Raji (cell line): ENCODE measurements around the gene SORCS2.

Experiments
- POLR2A ChIP-seq: IDR thresholded peaks from 2 replicates; pipeline ENCODE4 v1.6.1; 2011; ENCODE audit warnings: low read depth, low read length, control low read depth; ENCODE audit not compliant: insufficient read depth

Gene SORCS2

DNA sequence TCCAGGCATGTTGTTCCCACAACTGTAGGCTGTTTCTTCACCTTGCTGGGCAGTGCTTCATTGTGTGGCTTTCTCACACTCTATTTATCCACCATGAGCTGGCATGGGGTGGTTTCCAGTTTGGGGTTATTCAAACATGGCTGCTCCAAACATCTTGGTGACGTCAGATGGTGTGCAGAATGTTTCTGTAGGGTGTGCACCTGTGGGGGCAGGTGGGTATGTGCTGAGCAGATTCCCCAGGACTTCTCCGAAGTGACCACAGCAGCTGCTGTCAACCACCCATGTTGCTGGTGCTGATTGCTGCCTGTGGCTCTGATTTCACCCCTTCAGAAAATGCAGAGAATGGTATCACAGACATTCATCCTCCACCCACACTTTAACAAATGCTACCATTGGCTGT lies 247.4 kb downstream of the SORCS2 start:
- no peak for TF ChIP-seq POLR2A

DNA sequence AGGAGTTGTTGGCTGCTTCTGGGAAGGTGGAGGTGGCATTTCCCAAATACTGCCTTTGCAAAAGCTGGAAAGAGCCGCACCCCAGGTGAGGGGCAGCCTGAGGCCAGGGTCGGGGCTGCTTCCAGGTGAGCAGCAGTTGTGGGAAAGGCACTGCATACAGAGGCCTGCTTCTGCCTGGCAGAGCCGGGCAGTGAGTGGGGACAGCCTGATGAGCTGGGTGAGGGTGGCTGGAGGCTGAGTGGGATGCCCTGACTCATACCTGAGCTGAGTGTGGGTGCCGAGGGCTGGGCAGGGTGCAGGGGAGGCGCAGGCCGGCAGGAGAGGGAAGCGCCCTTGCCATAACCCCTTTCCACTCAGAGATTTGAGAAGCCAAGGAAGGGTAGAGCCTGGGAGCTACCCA lies 248.9 kb downstream of the SORCS2 start:
- TF ChIP-seq POLR2A, result no peak

DNA sequence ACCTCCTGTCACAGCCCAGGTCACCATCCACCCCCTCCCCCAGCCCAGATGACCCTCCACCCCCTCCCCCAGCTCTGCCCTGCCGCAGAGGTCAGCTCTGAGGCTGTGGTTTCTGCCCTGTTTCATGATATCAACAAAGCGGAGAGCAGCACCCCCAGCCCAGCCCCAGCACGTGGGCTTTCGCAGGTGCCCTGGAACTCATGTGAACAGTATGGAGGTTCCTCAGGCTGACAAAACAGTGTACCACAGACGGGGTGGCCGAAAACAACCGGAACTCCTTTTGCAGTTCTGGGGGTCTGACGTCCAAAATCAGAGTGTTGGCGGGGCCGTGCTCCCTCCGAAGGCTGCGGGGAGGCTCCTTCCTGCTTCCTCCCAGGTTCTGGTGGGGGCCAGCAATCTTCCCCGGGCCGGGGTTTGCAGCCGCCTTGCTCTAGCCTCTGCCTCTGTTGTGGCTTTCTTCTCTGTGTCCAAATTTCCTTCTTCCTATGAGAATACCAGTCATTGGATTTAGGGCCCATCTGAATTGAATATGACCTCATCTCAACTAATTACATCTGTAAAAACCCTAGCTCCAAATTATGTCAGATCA lies 250.3 kb downstream of the SORCS2 start:
- TF ChIP-seq POLR2A, result no peak

DNA sequence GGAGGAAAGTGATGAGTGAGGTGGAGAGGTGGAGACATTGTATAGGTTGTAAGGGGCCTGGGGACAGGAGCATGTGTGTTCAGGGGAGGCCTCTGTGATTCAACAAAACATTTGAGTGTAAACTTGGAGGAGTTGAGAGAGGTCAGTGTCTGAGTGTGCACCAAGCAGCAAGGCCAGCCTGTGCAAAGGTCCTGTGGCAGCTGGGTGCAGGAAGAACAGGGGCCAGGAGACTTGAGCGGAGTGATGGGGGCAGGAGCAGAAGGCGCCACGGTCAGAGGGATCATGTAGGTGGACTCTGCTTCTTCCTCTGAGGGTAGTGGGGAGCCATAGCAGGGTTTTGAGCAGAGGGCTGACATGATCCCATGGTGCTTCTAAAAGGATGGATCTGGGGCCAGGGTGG lies 252.0 kb downstream of the SORCS2 start:
- no peak for TF ChIP-seq POLR2A

DNA sequence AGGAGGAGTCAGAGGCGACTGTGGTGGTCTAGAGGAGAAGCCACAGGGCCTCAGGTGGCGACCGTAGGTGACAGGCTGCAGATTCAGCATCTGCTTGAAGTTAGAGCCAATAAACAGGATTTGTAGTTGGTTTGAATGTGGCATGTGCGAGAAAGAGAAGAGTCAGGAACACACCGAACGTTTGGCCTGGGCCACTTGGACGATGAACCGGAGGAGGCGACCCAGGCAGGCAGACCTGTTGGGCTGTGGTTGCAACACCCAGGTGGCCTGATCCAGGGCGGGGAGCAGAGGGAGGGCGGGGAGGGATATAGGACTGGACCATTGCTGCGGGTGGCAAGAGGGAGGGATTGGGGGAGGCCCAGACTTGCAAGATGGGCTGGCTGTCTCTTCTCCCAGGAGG lies 252.4 kb downstream of the SORCS2 start:
- TF ChIP-seq POLR2A, result no peak

DNA sequence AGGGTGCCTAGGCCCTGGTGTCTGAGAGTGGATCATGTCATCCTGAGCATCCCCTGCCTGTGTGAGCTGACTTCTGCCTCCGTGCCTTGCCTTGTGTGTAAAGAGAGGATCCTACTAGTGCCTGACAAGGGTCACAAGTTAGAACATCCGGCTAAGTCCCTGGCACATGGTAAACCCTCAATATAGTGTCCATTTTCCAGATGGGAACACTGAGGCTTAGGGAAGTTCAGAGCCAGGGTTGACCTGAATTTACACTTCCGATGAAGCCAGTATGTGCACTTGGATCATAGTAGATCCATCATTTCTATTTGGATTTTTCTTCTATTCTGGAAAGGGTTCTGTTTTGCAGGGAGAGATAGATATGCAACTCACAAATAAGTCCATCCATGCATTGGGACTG lies 254.9 kb downstream of the SORCS2 start:
- TF ChIP-seq POLR2A, result no peak

DNA sequence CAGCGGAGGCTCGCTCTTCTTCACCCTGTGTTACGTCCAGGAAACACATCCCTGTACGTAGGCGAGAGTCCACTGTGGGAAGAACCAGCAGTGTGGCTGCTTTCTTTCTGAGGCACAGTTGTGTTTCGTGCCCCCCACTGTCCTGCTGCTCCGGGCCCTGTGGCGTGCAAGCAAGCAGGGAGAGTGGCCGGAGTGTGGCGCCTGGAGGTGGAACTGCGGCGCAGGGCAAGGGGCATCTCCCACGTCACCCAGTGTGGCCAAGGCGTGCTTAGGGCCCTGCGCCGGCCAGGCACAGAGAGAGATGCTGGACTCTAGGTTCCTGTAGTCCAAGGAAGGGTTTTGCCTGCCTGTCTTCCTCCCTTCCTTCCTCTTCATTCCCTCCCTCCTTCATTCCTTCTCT lies 255.7 kb downstream of the SORCS2 start:
- TF ChIP-seq POLR2A, result no peak

DNA sequence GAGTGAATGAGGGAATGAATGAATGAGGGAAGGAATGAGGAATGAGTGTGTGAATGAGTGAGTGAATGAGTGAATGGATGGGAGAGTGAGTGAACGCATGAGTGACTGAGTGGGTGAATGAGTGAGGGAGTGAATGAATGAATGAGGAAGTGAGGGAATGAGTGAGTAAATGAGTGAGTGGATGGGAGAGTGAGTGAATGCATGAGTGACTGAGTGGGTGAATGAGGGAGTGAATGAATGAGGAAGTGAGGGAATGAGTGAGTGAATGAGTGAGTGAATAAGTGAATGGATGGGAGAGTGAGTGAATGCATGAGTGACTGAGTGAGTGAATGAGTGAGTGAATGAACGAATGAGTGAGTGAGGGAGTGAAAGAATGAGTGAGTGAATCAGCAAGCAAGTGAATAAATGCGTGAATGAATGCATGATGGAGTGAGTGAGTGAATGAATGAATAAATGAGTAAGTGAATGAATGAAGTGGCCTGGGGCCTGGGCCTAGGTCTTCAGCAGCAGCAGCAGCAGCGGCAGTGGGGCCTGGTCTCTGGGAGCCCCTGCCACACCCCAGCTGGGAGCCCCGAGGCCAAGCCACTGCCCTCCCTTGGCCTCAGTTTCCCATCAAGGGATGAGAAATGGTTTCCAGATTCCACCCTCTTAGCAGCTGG lies 258.6 kb downstream of the SORCS2 start:
- TF ChIP-seq POLR2A, result no peak

DNA sequence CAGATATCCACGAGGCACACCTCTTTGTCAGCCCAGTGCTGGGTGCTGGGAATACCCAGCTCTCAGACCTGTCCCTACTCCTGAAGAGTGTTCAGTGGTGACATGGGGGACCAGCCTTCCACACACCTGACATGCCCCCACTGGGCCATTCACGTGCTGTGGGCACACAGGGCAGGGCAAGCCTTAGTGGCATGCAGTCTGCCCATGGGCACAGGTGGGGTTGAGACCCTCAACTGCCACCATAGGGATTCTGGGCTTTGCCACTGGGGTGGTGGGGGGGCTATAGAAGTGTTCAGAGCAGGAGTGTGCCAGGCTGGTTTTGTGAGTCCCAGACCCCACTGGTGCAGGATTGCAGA lies 259.1 kb downstream of the SORCS2 start:
- TF ChIP-seq POLR2A, result no peak

DNA sequence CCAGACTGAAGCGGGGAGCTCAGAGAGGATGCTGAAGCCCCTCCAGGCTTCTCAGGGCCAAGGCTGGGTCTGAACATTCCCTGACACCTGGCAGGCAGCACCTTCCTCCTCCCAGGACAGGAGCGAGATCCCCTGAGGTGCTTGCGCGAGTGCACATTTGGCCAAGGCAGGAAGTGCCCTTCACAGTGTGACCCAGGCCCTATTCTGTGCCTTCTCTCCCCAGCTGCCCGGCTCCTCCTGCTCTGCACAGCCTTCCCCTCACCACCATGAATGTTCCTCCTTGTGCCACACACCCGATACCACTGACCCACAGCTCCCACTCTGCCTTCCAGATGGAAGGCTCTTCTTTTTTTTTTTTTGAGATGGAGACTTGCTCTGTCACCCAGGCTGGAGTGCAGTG lies 259.5 kb downstream of the SORCS2 start:
- no peak for TF ChIP-seq POLR2A

DNA sequence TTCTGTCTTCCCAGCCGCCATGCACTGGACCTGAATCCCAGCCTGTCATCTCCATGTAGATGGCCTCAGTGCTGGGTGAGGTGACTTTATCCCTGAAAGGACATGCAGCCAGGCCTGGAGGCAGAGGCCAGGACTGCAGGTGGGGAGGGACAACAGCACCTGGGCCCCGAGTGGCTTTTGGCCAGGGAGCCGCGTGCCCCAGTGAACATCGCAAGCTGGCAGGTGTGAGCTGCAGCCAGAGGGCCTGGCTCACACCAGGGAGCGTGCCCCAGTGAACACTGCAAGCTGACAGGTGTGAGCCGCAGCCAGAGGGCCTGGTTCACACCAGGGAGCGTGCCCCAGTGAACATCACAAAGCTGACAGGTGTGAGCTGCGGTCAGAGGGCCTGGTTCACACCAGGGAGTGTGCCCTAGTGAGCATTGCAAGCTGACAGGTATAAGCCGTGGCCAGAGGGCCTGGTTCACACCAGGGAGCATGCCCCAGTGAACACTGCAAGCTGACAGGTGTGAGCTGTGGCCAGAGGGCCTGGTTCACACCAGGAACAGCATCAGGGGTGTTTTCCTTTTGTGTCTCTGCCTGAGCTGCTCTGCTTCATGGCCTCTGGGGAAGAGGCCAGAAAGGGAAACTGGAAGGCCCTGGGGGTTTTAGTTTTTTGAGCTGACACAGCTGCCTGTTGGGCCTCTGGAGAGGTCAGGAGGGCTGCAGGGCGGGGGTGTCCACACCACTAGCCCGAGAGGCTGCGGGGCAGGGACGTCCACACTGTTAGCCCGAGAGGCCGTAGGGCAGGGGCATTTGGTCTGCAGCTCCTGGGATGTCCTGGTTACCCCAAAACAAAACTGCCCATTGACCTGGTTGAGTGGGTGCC lies 265.1 kb downstream of the SORCS2 start:
- no peak for TF ChIP-seq POLR2A

DNA sequence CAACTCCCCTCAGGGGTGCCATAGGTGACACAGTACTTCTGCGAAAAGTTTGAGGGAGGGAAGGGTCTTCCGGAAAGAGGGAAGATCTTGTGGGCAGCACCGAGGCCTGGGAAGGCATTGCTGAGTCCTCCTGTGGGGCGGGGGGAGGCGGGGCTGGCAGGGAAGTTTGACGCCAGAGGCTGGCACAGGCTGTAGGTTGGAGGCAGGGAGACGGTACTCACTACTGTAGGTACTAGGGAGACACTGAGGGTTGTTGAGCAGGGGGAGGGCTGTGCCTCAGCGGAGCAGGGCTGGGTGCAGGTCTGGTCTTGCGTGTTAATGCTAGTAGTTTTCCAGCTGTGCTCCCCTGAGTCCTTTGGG lies 265.7 kb downstream of the SORCS2 start:
- TF ChIP-seq POLR2A, result no peak

DNA sequence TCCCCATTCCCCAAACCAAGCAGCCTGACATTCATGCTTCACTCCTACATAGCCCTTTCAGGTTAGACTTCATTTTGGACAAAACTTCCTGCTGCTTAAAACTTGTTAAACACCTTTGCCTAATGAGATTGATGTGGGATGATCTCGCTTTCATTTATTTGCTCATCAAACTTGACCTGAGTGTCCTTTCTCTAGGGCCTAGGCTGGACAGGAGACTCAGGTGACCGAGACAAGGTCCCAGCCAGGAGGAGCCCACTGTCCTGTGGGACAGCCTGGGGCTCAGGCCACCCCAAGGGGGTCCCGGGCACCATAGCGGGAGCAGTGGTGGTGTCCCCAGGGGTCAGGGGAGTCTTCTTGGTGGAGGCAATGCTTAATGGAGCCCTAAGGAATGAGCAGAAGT lies 266.1 kb downstream of the SORCS2 start:
- no peak for TF ChIP-seq POLR2A

DNA sequence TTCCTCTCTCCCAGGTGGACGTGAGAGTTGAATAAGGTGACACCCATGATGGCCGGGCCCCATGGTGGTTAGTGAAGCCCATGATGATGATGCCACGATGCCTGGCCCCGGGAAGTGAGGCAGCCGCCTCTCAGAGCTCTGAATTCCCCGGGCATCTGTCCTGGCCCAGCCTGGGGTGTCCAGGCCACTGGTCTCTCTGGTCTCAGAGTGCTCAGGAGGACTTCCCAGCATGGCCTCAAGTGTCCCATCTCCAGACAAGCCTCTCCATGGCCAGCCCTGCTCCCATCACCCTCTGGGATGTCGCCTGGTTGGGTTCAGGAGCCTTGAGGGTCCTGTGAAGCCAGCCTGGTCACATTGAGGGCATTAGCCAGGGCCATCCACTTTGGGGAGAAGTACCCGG lies 267.1 kb downstream of the SORCS2 start:
- no peak for TF ChIP-seq POLR2A

DNA sequence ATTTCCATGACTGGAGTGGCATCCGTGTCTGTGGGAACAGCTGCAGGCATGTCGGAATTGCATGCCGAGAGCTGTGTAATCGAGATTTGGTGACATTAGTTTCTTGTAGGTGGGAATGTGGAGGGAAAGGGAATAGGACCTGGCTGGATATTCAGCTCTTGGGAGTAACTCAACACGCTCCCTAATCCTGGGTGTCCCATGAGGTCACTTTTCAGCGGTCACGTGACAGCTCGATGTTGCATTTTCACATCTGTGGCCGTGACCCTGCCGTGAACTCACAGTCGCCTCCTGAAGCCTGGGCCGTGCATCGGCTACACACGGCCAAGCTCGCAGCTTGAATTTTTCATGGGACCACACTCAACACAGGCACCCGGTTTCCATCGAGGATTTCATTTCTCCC lies 268.2 kb downstream of the SORCS2 start:
- no peak for TF ChIP-seq POLR2A

DNA sequence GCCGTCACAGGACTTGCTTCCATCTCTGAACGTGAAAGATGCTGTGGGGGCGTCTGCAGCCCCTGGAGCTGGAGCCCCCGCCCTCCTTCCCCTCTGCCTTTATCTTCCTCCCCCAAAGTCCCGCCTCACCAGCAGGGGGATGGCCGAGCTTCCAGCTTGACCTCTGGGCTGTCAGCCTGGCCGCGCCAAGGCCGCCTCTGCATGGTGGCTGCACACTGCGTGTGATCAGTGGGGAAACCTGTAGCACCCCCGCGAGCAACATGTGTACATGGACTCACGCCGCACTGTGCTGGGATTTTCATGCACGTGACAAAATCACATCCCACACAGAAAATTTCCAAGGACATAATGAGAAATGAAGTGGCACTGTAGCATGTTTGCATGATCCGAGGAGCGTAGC lies 268.9 kb downstream of the SORCS2 start:
- TF ChIP-seq POLR2A, result no peak

DNA sequence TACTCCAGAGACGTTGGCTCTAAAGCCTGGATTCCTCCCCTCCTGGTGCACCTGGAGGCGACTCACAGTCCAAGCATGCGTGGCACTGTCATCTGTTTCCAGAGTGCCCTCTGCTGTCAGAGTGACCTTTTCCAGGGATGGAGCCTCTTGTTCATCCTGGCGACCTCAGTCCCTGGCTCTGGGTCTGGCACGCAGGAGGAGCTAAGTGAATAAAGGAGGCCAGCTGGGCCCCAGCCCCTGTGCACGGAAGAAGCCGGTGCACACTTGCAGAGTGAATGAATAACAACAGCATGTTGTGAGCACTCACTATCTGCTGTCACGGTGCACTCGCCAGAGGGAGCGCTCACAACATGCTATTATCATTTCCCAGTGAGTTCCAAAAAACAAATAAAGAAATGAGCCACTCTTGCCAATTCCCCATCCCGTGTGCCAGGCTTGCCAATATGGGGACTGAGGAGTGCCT lies 270.2 kb downstream of the SORCS2 start:
- no peak for TF ChIP-seq POLR2A
